ENCODE measurements around the gene SMU1. TPM values are rescaled to one million over a fixed set of nuclear protein-coding genes. Genes with fewer than 3 reads are reported as not detected.

The SMU1 gene
- total RNA-seq, 4 donors from 2014 or later = 12.5 to 15.3 (median 13.6) TPM

DNA sequence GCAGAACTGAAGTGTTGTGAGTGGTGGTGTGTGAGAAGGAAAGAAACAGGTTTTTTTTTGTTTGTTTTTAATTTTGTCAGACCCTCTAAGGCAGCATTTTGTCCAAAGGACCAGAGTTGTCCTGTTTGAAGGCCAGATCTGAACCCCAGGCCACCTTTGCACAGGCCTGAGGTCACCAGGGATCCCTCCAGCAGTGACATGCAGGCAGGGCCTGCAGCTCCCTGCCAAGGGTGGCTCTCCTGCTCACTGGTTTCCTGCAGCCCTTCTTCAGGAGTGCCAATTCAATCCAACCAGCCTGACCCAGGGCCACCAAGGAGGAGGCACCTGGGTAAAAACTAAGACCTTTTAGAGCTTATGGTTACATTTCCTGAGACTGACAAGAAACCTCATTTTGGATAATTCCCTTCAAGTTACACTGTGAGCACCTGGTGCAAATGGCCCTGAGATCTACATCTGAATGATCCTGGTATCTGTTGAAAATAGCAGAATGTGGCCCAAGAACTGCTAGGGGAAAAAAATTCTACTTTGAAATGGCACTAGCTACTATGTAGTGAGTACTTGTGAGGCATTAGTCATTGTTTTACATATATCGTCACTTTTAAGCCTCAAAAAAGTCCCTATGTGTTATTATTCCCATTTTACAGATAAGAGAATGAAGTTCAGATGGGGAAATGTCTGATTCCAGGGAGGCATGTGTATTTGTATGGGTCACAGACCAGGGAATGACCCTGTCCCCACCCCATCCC, 33.5 kb upstream of the SMU1 start:
- DNase-seq (no peak), ATAC-seq (no peak)
- H3K9me3 ChIP-seq = no peaks in the 10 kb centered on the region
- peaks cover 18 to 20% of the 10 kb centered on the region in 2 donors for H3K4me1 ChIP-seq
- H3K4me3 ChIP-seq = no peak overlapping the region
- intact Hi-C loops (cut with DNase I; ENCODE audit: low total_unique reads) = no loop called here
- peak overlapping the region in 1 of 4 donors; percentile 5 for H3K27ac ChIP-seq
- no peaks in the 10 kb centered on the region for H3K27me3 ChIP-seq
- in situ Hi-C loops (cut with MboI; ENCODE audit: low sequenced_read_pairs in 4 of 4) = no loop called here
- TF ChIP-seq, protein P1, sequence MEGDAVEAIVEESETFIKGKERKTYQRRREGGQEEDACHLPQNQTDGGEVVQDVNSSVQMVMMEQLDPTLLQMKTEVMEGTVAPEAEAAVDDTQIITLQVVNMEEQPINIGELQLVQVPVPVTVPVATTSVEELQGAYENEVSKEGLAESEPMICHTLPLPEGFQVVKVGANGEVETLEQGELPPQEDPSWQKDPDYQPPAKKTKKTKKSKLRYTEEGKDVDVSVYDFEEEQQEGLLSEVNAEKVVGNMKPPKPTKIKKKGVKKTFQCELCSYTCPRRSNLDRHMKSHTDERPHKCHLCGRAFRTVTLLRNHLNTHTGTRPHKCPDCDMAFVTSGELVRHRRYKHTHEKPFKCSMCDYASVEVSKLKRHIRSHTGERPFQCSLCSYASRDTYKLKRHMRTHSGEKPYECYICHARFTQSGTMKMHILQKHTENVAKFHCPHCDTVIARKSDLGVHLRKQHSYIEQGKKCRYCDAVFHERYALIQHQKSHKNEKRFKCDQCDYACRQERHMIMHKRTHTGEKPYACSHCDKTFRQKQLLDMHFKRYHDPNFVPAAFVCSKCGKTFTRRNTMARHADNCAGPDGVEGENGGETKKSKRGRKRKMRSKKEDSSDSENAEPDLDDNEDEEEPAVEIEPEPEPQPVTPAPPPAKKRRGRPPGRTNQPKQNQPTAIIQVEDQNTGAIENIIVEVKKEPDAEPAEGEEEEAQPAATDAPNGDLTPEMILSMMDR (IDR thresholded peaks at IDR 0.05 in 4 of 5, conservative IDR thresholded peaks at IDR 0.05 in 1 of 5) = no peak
- no peak for TF ChIP-seq POLR2A (IDR thresholded peaks at IDR 0.05)
- peaks cover 0 to 20% of the 10 kb centered on the region in 2 donors for H3K36me3 ChIP-seq

GRCh38 chr9:33109097-33109496, 32.6 kb upstream of the SMU1 start:
- no peak for TF ChIP-seq POLR2A (IDR thresholded peaks at IDR 0.05)
- TF ChIP-seq, protein P1 (IDR thresholded peaks at IDR 0.05 in 4 of 5, conservative IDR thresholded peaks at IDR 0.05 in 1 of 5) = no peak
- H3K4me1 ChIP-seq = peaks cover 18 to 20% of the 10 kb centered on the region in 2 donors
- peak overlapping the region in 2 of 4 donors; percentile 4 to 5 for H3K27ac ChIP-seq

GRCh38 chr9:33108472-33108871, 32.0 kb upstream of the SMU1 start:
- Histone ChIP-seq H3K27me3 (no peaks in the 10 kb centered on the region), H3K27ac (no peak overlapping the region), H3K36me3 (peaks cover 0 to 15% of the 10 kb centered on the region in 2 donors), H3K4me1 (peaks cover 18 to 20% of the 10 kb centered on the region in 2 donors), H3K4me3 (no peak overlapping the region), H3K9me3 (no peaks in the 10 kb centered on the region)
- no peak for DNase-seq
- in situ Hi-C loops (cut with MboI; ENCODE audit: low sequenced_read_pairs in 4 of 4) (no loop called here), intact Hi-C loops (cut with DNase I; ENCODE audit: low total_unique reads) (no loop called here)
- no peak for ATAC-seq
- no peak for TF ChIP-seq POLR2A (IDR thresholded peaks at IDR 0.05)
- TF ChIP-seq, protein P1 (IDR thresholded peaks at IDR 0.05 in 4 of 5, conservative IDR thresholded peaks at IDR 0.05 in 1 of 5) = no peak

More at GRCh38 chr9:33109097-33109496, 32.6 kb upstream of the SMU1 start:
- ATAC-seq = no peak
- H3K4me3 ChIP-seq = no peak overlapping the region
- peaks cover 0 to 20% of the 10 kb centered on the region in 2 donors for H3K36me3 ChIP-seq
- H3K27me3 ChIP-seq = no peaks in the 10 kb centered on the region
- no peak for DNase-seq
- in situ Hi-C loops (cut with MboI; ENCODE audit: low sequenced_read_pairs in 4 of 4) (no loop called here), intact Hi-C loops (cut with DNase I; ENCODE audit: low total_unique reads) (no loop called here)
- H3K9me3 ChIP-seq = no peaks in the 10 kb centered on the region

- H3K4me1 ChIP-seq = peaks cover 18 to 20% of the 10 kb centered on the region in 2 donors
- ATAC-seq (no peak), DNase-seq (no peak)
- H3K4me3 ChIP-seq = no peak overlapping the region
- H3K27me3 ChIP-seq = no peaks in the 10 kb centered on the region
- H3K36me3 ChIP-seq = peaks cover 0 to 8% of the 10 kb centered on the region in 2 donors
- in situ Hi-C loops (cut with MboI; ENCODE audit: low sequenced_read_pairs in 4 of 4) = no loop called here
- peak overlapping the region; percentile 68 to 76 (median 73) for H3K27ac ChIP-seq
- TF ChIP-seq, protein P1 (IDR thresholded peaks at IDR 0.05 in 4 of 5, conservative IDR thresholded peaks at IDR 0.05 in 1 of 5) = no peak
- TF ChIP-seq POLR2A (IDR thresholded peaks at IDR 0.05) = no peak
- H3K9me3 ChIP-seq = no peaks in the 10 kb centered on the region
- intact Hi-C loops (cut with DNase I; ENCODE audit: low total_unique reads) = loop anchor here (2.0 kb wide), 1 partner anchor 25 kb away; no protein-coding TSS in a partner anchor
Measured at GRCh38 chr9:33107762-33108161, 31.3 kb upstream of the SMU1 start.

Data from gastrocnemius medialis (tissue), 4 donors.